Activated naive CD8-positive, alpha-beta T cell treated with anti-CD3 and anti-CD28 coated beads, Interleukin-2, amount 10 ng/mL, durations not matched to agents 7 days and 5 days (primary cell): ENCODE data around the gene GLCE. TPM values are rescaled to one million over a fixed set of nuclear protein-coding genes. Genes with fewer than 3 reads are reported as not detected.

Source experiments
- ATAC-seq: fragments of 150-1000 bp; cut with Tn5 transposase; one replicate; pipeline ENCODE4 v1.10.0; 2021; ENCODE audit warnings: low read depth, moderate library complexity
- POLR2A ChIA-PET: fragments of 350-600 bp; sonication (Branson Sonifier 250); formaldehyde crosslinking; loops from one replicate; lab custom pipeline; 2021; ENCODE audit warnings: antibody characterized with exemption; lab: Charles Lee
- DNase-seq: peaks from one replicate; pipeline ENCODE4 v3.0.0; 2021
- H3K27ac Mint-ChIP-seq: one replicate; pipeline ENCODE4 v1.8.0; 2022; ENCODE audit warnings: mild to moderate bottlenecking, mixed read lengths
- H3K27me3 Mint-ChIP-seq: one replicate; pipeline ENCODE4 v1.8.0; 2022; ENCODE audit warnings: mild to moderate bottlenecking, moderate library complexity, mixed read lengths
- H3K36me3 Mint-ChIP-seq: one replicate; pipeline ENCODE4 v1.8.0; 2021; ENCODE audit warnings: mild to moderate bottlenecking, mixed read lengths
- H3K4me1 Mint-ChIP-seq: one replicate; pipeline ENCODE4 v1.8.0; 2021; ENCODE audit warnings: mixed read lengths
- H3K4me3 Mint-ChIP-seq: one replicate; pipeline ENCODE4 v1.8.0; 2022; ENCODE audit warnings: mild to moderate bottlenecking, moderate library complexity, mixed read lengths
- H3K9me3 Mint-ChIP-seq: one replicate; pipeline ENCODE4 v1.8.0; 2021; ENCODE audit warnings: mixed read lengths
- total RNA-seq, 2 experiments: library from RNA; stranded (reverse); gene quantifications; one replicate each; pipeline ENCODE4 v1.2.3, GENCODE V29; 2021

GLCE gene
- total RNA-seq, 2 experiments from 2014 or later: 4.1 to 4.7 TPM

DNA sequence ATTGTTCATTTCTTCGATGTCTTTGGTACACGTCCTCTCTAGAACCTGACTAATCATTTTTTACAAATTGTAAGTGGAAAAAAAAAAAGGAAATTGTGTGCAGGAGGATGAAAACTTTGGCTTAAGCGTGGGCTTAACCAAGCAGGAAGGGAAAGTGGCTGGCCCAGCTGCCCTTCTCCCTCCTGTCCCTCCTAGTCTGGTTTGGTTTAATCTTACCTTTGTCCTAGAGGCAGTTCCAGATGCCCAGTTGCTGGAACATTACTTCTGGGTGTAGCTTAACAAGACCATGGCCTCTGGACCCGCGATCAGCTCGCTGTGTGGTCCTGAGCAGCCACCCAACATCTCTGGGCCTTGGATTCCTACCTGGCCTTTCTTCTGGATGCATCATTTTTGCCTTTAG is 153.7 kb downstream of the GLCE start:
- Mint-ChIP-seq H3K4me3 (no peak overlapping the region), H3K27ac (no peak overlapping the region), H3K9me3 (no peaks in the 10 kb centered on the region), H3K27me3 (peaks cover 17% of the 10 kb centered on the region), H3K4me1 (no peaks in the 10 kb centered on the region), H3K36me3 (no peaks in the 10 kb centered on the region)
- POLR2A ChIA-PET: no interaction called here
- DNase-seq: no peak
- ATAC-seq: no peak

GRCh38 chr15:69314736-69315135 is 154.3 kb downstream of the GLCE start:
- POLR2A ChIA-PET: no interaction called here

DNA sequence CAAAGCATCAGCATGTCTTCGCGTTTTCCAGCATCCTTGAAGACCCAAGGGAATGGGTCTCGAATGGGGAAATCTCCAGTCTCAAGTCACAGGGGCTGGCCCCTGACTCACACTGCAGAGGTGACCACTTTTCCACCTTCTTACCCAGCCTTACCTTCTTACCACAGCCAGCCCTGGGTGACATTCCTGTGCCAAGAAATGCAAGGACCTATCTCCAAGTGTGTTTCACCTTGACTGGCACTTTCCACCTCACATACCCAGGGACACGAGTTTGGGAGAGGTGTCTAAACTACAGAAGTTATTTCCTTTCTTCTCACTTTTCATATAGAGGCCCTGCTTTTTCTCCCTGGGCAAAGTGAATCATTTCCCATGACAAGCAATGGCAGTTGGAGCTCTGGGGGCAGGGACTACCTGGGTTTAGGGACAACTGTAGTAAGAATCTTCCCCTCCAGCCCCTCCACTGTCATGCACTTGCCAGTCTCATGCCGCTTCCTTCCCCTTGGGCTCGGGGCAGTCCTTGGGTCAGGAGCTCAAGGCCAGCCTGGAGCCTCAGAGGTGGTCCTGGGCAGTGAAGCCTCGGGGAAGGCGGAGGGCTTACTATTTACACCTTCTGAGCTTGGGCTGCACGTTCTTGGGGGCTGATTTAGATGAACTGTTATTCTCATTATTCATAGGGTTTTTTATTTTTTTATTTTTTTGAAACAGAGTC is 155.1 kb downstream of the GLCE start:
- no peaks in the 10 kb centered on the region for H3K9me3 Mint-ChIP-seq

More at GRCh38 chr15:69314736-69315135, 154.3 kb downstream of the GLCE start:
- Mint-ChIP-seq H3K4me1 (no peaks in the 10 kb centered on the region), H3K36me3 (no peaks in the 10 kb centered on the region), H3K27me3 (peaks cover 15% of the 10 kb centered on the region), H3K4me3 (no peak overlapping the region), H3K9me3 (no peaks in the 10 kb centered on the region), H3K27ac (no peak overlapping the region)
- DNase-seq (no peak), ATAC-seq (no peak)

GRCh38 chr15:69316291-69316690 is 155.9 kb downstream of the GLCE start:
- no peak overlapping the region for H3K4me3 Mint-ChIP-seq
- no peaks in the 10 kb centered on the region for H3K36me3 Mint-ChIP-seq
- H3K27me3 Mint-ChIP-seq: peaks cover 13% of the 10 kb centered on the region
- no peaks in the 10 kb centered on the region for H3K9me3 Mint-ChIP-seq
- no peak overlapping the region for H3K27ac Mint-ChIP-seq
- peaks cover 2% of the 10 kb centered on the region for H3K4me1 Mint-ChIP-seq
- no peak for DNase-seq
- ATAC-seq: no peak
- POLR2A ChIA-PET: no interaction called here

More for the DNA sequence above, 155.1 kb downstream of the GLCE start:
- peaks cover 14% of the 10 kb centered on the region for H3K27me3 Mint-ChIP-seq
- no peaks in the 10 kb centered on the region for H3K4me1 Mint-ChIP-seq
- no peak overlapping the region for H3K4me3 Mint-ChIP-seq
- POLR2A ChIA-PET: no interaction called here
- ATAC-seq (no peak), DNase-seq (no peak)
- H3K27ac Mint-ChIP-seq: no peak overlapping the region
- no peaks in the 10 kb centered on the region for H3K36me3 Mint-ChIP-seq

- no peak for DNase-seq
- Mint-ChIP-seq H3K4me1 (peaks cover 2% of the 10 kb centered on the region), H3K4me3 (no peak overlapping the region), H3K27ac (no peak overlapping the region), H3K27me3 (peaks cover 11% of the 10 kb centered on the region), H3K9me3 (no peaks in the 10 kb centered on the region), H3K36me3 (no peaks in the 10 kb centered on the region)
- no peak for ATAC-seq
- POLR2A ChIA-PET: no interaction called here
These were observed 157.0 kb downstream of the GLCE start for GRCh38 chr15:69317392-69317841.

DNA sequence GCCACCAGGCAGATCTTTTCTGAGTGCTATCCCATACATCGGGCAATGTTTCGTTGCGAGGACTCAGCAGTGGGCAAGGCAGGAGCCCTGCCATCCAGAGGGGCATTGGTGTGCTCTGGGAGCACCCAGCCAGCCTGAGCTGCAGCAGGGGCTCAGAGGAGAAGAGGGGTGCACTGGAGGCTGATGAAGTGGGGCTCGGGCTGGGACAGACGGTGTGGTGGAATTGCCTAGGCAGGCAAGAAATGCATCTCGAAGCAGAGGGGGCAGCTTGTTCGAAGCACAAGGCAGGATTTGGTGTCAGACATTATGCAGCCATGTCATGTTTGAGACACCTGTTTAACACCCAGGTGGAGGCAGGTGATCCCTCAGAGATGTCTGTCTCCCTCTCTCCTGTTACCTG is 157.6 kb downstream of the GLCE start:
- POLR2A ChIA-PET: no interaction called here
- H3K27ac Mint-ChIP-seq: no peak overlapping the region
- H3K36me3 Mint-ChIP-seq: no peaks in the 10 kb centered on the region
- no peak for DNase-seq
- no peak overlapping the region for H3K4me3 Mint-ChIP-seq
- ATAC-seq: no peak
- no peaks in the 10 kb centered on the region for H3K9me3 Mint-ChIP-seq
- peaks cover 2% of the 10 kb centered on the region for H3K4me1 Mint-ChIP-seq
- H3K27me3 Mint-ChIP-seq: peaks cover 12% of the 10 kb centered on the region

- no peak overlapping the region for H3K27ac Mint-ChIP-seq
- no peaks in the 10 kb centered on the region for H3K9me3 Mint-ChIP-seq
- no peaks in the 10 kb centered on the region for H3K36me3 Mint-ChIP-seq
- H3K27me3 Mint-ChIP-seq: peaks cover 11% of the 10 kb centered on the region
- peaks cover 2% of the 10 kb centered on the region for H3K4me1 Mint-ChIP-seq
- ATAC-seq (no peak), DNase-seq (no peak)
- no peak overlapping the region for H3K4me3 Mint-ChIP-seq
- POLR2A ChIA-PET: no interaction called here
These were observed 159.2 kb downstream of the GLCE start for GRCh38 chr15:69319384-69320375.

GRCh38 chr15:69320977-69321554 is 160.6 kb downstream of the GLCE start:
- no peak overlapping the region for H3K4me3 Mint-ChIP-seq
- peaks cover 9% of the 10 kb centered on the region for H3K27me3 Mint-ChIP-seq
- H3K4me1 Mint-ChIP-seq: peaks cover 2% of the 10 kb centered on the region
- no peaks in the 10 kb centered on the region for H3K9me3 Mint-ChIP-seq
- DNase-seq (no peak), ATAC-seq (no peak)
- H3K27ac Mint-ChIP-seq: no peak overlapping the region
- POLR2A ChIA-PET: no interaction called here
- no peaks in the 10 kb centered on the region for H3K36me3 Mint-ChIP-seq

Other genes with a start within 250 kb of the GLCE start
- gene SPESP1, start 230.1 kb upstream of the GLCE start, total RNA-seq: under 1 TPM; 0.50 to 0.57 TPM
- gene NOX5, start 145.9 kb upstream of the GLCE start, total RNA-seq: under 1 TPM in 1 of 2 experiments, not detected in 1; 0.06 TPM
- not detected for gene PAQR5, start 138.3 kb downstream of the GLCE start, total RNA-seq